Dedifferentiated amniotic fluid mesenchymal stem cell (primary cell): ENCODE measurements around the gene SLC2A13.
"Not testable (repeated sequence)": the region's sequence is repeated elsewhere in the genome, so short reads cannot be mapped to it uniquely, and the experiment has no call there.

Source experiments
- DNase-seq: peaks from one replicate; pipeline ENCODE4 v3.0.0-alpha.2; 2016; ENCODE audit errors: extremely low spot score

Gene SLC2A13

GRCh38 chr12:40105265-40105514 lies 691 bp downstream of the SLC2A13 start:
- no peak for DNase-seq

- DNase-seq: no peak
Observed at GRCh38 chr12:40104461-40105264, 1.2 kb downstream of the SLC2A13 start.

GRCh38 chr12:40103043-40103442 lies 2.8 kb downstream of the SLC2A13 start:
- DNase-seq: no peak

GRCh38 chr12:40101747-40102146 lies 4.1 kb downstream of the SLC2A13 start:
- no peak for DNase-seq

GRCh38 chr12:40099423-40099853 lies 6.4 kb downstream of the SLC2A13 start:
- no peak for DNase-seq

- DNase-seq: no peak
Observed at GRCh38 chr12:40098406-40099145, 7.3 kb downstream of the SLC2A13 start.

- no peak for DNase-seq
Observed at GRCh38 chr12:40093512-40093911, 12.4 kb downstream of the SLC2A13 start.

GRCh38 chr12:40086471-40086870 lies 19.4 kb downstream of the SLC2A13 start:
- no peak for DNase-seq

GRCh38 chr12:40078266-40078665 lies 27.6 kb downstream of the SLC2A13 start:
- DNase-seq: no peak

GRCh38 chr12:40075458-40075857 lies 30.4 kb downstream of the SLC2A13 start:
- DNase-seq: no peak

GRCh38 chr12:40068416-40068815 lies 37.5 kb downstream of the SLC2A13 start:
- no peak for DNase-seq

- no peak for DNase-seq
Observed at GRCh38 chr12:40065636-40066035, 40.2 kb downstream of the SLC2A13 start.

GRCh38 chr12:40063414-40063813 lies 42.5 kb downstream of the SLC2A13 start:
- no peak for DNase-seq

GRCh38 chr12:40058721-40059190 lies 47.1 kb downstream of the SLC2A13 start:
- DNase-seq: no peak

- no peak for DNase-seq
Observed at GRCh38 chr12:40056373-40056772, 49.5 kb downstream of the SLC2A13 start.

GRCh38 chr12:40055776-40056175 lies 50.1 kb downstream of the SLC2A13 start:
- no peak for DNase-seq

GRCh38 chr12:40055228-40055579 lies 50.7 kb downstream of the SLC2A13 start:
- DNase-seq: no peak

- no peak for DNase-seq
Observed at GRCh38 chr12:40054555-40055227, 51.2 kb downstream of the SLC2A13 start.

- no peak for DNase-seq
Observed at GRCh38 chr12:40049268-40049667, 56.6 kb downstream of the SLC2A13 start.

- DNase-seq: not testable (repeated sequence)
Observed at GRCh38 chr12:40047002-40047401, 58.9 kb downstream of the SLC2A13 start.

GRCh38 chr12:40045656-40046055 lies 60.2 kb downstream of the SLC2A13 start:
- no peak for DNase-seq

GRCh38 chr12:40044396-40044795 lies 61.5 kb downstream of the SLC2A13 start:
- DNase-seq: no peak

GRCh38 chr12:40039598-40039997 lies 66.3 kb downstream of the SLC2A13 start:
- DNase-seq: no peak
